K562 (cell line): ENCODE measurements around the gene SYT17. TPM values are rescaled to one million over a fixed set of nuclear protein-coding genes. Genes with fewer than 3 reads are reported as not detected.

Experiments
- ATAC-seq: fragments of 200-7000 bp; cut with Tn5 transposase; 3 replicates; pipeline ENCODE4 v1.9.1; 2020; ENCODE audit warnings: moderate library complexity
- BruUV-seq: library from RNA; stranded (reverse); fragments of 400-500 nt; replicated peaks from 2 replicates; lab custom pipeline; 2021; lab: Mats Ljungman, UMichigan
- CTCF ChIA-PET: fragments of 300-600 bp; formaldehyde crosslinking; extraction: SDS; loops from one replicate; lab custom pipeline; 2021; ENCODE audit warnings: low intra/inter-chr PET ratio; lab: Yijun Ruan, JAX
- POLR2A ChIA-PET: fragments of 300-600, 350-650 bp; sonication (Branson Sonifier 250); formaldehyde crosslinking; extraction: SDS; loops from one replicate; lab custom pipeline; 2021; ENCODE audit warnings: antibody characterized with exemption, inconsistent platforms; lab: Yijun Ruan, JAX
- DNase-seq, 4 experiments: peaks; one replicate each; pipeline versions ENCODE4 v3.0.0 to v3.0.0-alpha.2; 2011 to 2018; ENCODE audit warnings: low spot score in 3 of 4, mixed read lengths in 3 of 4; ENCODE audit errors: extremely low read depth in 1 of 4
- FAIRE-seq: peaks from 2 replicates; lab custom pipeline; 2011; peaks lifted over from hg19 to GRCh38; lab: Jason Lieb, UNC
- H2AFZ ChIP-seq: 2 replicates; pipeline ENCODE4 v1.6.0; 2011; ENCODE audit warnings: low read depth, low read length, control low read depth, inconsistent platforms
- H3K27ac ChIP-seq: fragments of 200-600 bp; 3 replicates; pipeline ENCODE4 v1.8.0; 2011; ENCODE audit warnings: low read depth, mild to moderate bottlenecking, control low read depth, inconsistent platforms, low read length, moderate library complexity, mixed read lengths; ENCODE audit errors: extremely low read depth
- H3K27me3 ChIP-seq, 2 experiments: fragments of 300-600 bp in 1 of 2; 2 replicates in 1 of 2; 3 replicates in 1 of 2; pipeline versions ENCODE4 v1.6.0 to v1.8.0; 2011; ENCODE audit warnings: inconsistent platforms in 2 of 2, low read length in 2 of 2, mild to moderate bottlenecking in 1 of 2, mixed read lengths in 1 of 2, moderate library complexity in 1 of 2; ENCODE audit not compliant: control insufficient read depth in 2 of 2, insufficient read depth in 2 of 2
- H3K36me3 ChIP-seq: fragments of 300-600 bp; 3 replicates; pipeline ENCODE4 v1.8.0; 2011; ENCODE audit warnings: mild to moderate bottlenecking, low read length, inconsistent platforms; ENCODE audit not compliant: control insufficient read depth, insufficient read depth
- H3K4me1 ChIP-seq, 2 experiments: fragments of 200-600 bp in 1 of 2; replicated peaks in 1 of 2; 2 replicates in 1 of 2; 3 replicates in 1 of 2; pipeline versions ENCODE4 v1.5.1 to v1.8.0; 2011; ENCODE audit warnings: inconsistent platforms in 2 of 2, low read length in 2 of 2, mild to moderate bottlenecking in 1 of 2, mixed read lengths in 1 of 2, moderate library complexity in 1 of 2; ENCODE audit not compliant: control insufficient read depth in 2 of 2, insufficient read depth in 2 of 2
- H3K4me2 ChIP-seq: 2 replicates; pipeline ENCODE4 v1.6.1; 2011; ENCODE audit warnings: low read length, control low read depth, inconsistent platforms, mixed read lengths; ENCODE audit not compliant: insufficient read depth
- H3K4me3 ChIP-seq: fragments of 200-600 bp; sonication (generic), shearing (Covaris generic); 2 replicates; pipeline ENCODE4 v1.5.1; 2016; ENCODE audit warnings: control low read depth, inconsistent platforms
- H3K79me2 ChIP-seq: fragments of 200-600 bp; 3 replicates; pipeline ENCODE4 v1.8.0; 2011; ENCODE audit warnings: low read length, inconsistent platforms; ENCODE audit not compliant: control insufficient read depth, insufficient read depth
- H3K9ac ChIP-seq, 2 experiments: 2 replicates each; pipeline versions ENCODE4 v1.6.0 to v1.6.1; 2011; ENCODE audit warnings: low read depth in 2 of 2, low read length in 2 of 2, control low read depth in 1 of 2, inconsistent platforms in 1 of 2, mild to moderate bottlenecking in 1 of 2, mixed read lengths in 1 of 2; ENCODE audit not compliant: insufficient read depth in 1 of 2
- H3K9me1 ChIP-seq: one replicate; pipeline ENCODE4 v1.6.0; 2011; ENCODE audit warnings: inconsistent platforms, mild to moderate bottlenecking, low read length, moderate library complexity; ENCODE audit not compliant: control insufficient read depth, insufficient read depth
- H3K9me3 ChIP-seq: replicated peaks from 2 replicates; pipeline ENCODE4 v1.5.1; 2011; ENCODE audit warnings: low read depth, low read length, inconsistent platforms; ENCODE audit not compliant: control insufficient read depth, insufficient read depth
- H4K20me1 ChIP-seq: replicated peaks from 2 replicates; pipeline ENCODE4 v1.6.1; 2011; ENCODE audit warnings: low read length, inconsistent platforms, mixed read lengths; ENCODE audit not compliant: control insufficient read depth, insufficient read depth
- CBFA2T2 ChIP-seq: fragments of 450-650 bp; conservative IDR thresholded peaks from 2 replicates; pipeline ENCODE4 v1.6.1; 2017; ENCODE audit warnings: mild to moderate bottlenecking
- CHD2 ChIP-seq: IDR thresholded peaks from 2 replicates; pipeline ENCODE4 v1.6.1; 2011; ENCODE audit warnings: low read depth, low read length
- MGA ChIP-seq: fragments of 450-650 bp; IDR thresholded peaks from 2 replicates; pipeline ENCODE4 v1.6.1; 2016; ENCODE audit warnings: mild to moderate bottlenecking, moderate library complexity
- NFYB ChIP-seq: IDR thresholded peaks from 2 replicates; pipeline ENCODE4 v1.6.1; 2011; ENCODE audit warnings: mild to moderate bottlenecking, moderate library complexity; ENCODE audit not compliant: insufficient read length; ENCODE audit errors: extremely low read depth
- PML ChIP-seq: IDR thresholded peaks from 2 replicates; pipeline ENCODE4 v1.6.1; 2012; ENCODE audit warnings: low read length, inconsistent platforms
- RAD51 ChIP-seq: fragments of 450-650 bp; IDR thresholded peaks from 2 replicates; pipeline ENCODE4 v1.7.1; 2016; ENCODE audit warnings: low read depth, mild to moderate bottlenecking, borderline replicate concordance
- STAT5A ChIP-seq: IDR thresholded peaks from 2 replicates; pipeline ENCODE4 v1.6.1; 2012; ENCODE audit warnings: low read length, inconsistent platforms, borderline replicate concordance
- TOE1 ChIP-seq, 2 experiments: fragments of 450-650 bp in 1 of 2; sonication (generic) in 1 of 2; formaldehyde crosslinking in 1 of 2; IDR thresholded peaks; 2 replicates each; pipeline versions ENCODE4 v1.7.1 to v1.8.0; 2016 to 2022; ENCODE audit warnings: borderline replicate concordance in 2 of 2, mild to moderate bottlenecking in 2 of 2, antibody characterized with exemption in 1 of 2, inconsistent platforms in 1 of 2, low read depth in 1 of 2, missing genetic modification reagents in 1 of 2, moderate library complexity in 1 of 2
- USF2 ChIP-seq: sonication (generic); formaldehyde crosslinking; IDR thresholded peaks from 2 replicates; pipeline ENCODE4 v1.5.0; 2020; ENCODE audit warnings: missing genetic modification reagents
- ZKSCAN3 ChIP-seq: fragments of 250-450 bp; sonication (Bioruptor Pico); IDR thresholded peaks from 2 replicates; pipeline ENCODE4 v1.4.0; 2020
- in situ Hi-C: fragments of 300-500 bp; cut with MboI; formaldehyde crosslinking; loops from 4 replicates; pipeline ENCODE4 v1.15.0; 2018; ENCODE audit warnings: inconsistent platforms, mixed read lengths
- intact Hi-C: fragments of 100-400 bp; cut with micrococcal nuclease; formaldehyde crosslinking; loops from 2 replicates; pipeline ENCODE4 v1.14.2; 2022
- polyA plus RNA-seq, 8 experiments: library from polyadenylated mRNA; depleted of rRNA in 4 of 8; stranded (reverse) in 5 of 8; unstranded in 3 of 8; fragments of >200 nt; fragmentation: Nextera tagmentation in 2 of 8; fragmentation: Illumina TruSeq in 1 of 8; extraction: Ambion mirVana in 2 of 8; extraction: Trizol in 1 of 8; gene quantifications; 2 replicates each; pipeline versions ENCODE4 v1.2.1 to v1.2.3, GENCODE V29; 2011 to 2014; ENCODE audit warnings: inconsistent platforms in 1 of 8, missing spikeins in 1 of 8
- total RNA-seq, 7 experiments: library from RNA; depleted of rRNA in 6 of 7; stranded (reverse); fragments of >200 nt in 6 of 7; fragmentation: Illumina TruSeq in 2 of 7; extraction: Trizol in 2 of 7; gene quantifications; 2 replicates each; pipeline versions ENCODE4 v1.2.1 to v1.2.3, GENCODE V29; 2011 to 2021; ENCODE audit warnings: low replicate concordance in 1 of 7

SYT17 gene
- total and polyA plus RNA-seq, 9 of the 15 experiments (the other 6 are each of a cell fraction or from before 2014, with no cell fraction given) = not detected

GRCh38 chr16:19126300-19126699, 41.7 kb upstream of the SYT17 start:
- Histone ChIP-seq H3K36me3 (no peaks in the 10 kb centered on the region), H3K4me2 (no peak overlapping the region), H3K27ac (no peak overlapping the region), H3K4me1 (peaks cover 5 to 11% of the 10 kb centered on the region in 2 experiments; a peak in 4 of 5 replicates), H3K9me3 (0 out of 2 replicates have a peak, but pooled peaks cover 3% of the 10 kb centered on the region), H3K79me2 (no peaks in the 10 kb centered on the region), H3K4me3 (no peak overlapping the region), H4K20me1 (no peaks in the 10 kb centered on the region), H3K9me1 (no peaks in the 10 kb centered on the region), H3K27me3 (no peaks in the 10 kb centered on the region), H2AFZ (no peak overlapping the region), H3K9ac (no peak overlapping the region)
- no TSS peak for BruUV-seq
- no peak for FAIRE-seq
- ChIA-PET POLR2A (interaction anchor here (1.2 kb wide), 1 partner anchor 9 kb away, joined by 3 read pairs; no protein-coding TSS in a partner anchor), CTCF (no interaction called here)
- DNase-seq = peak in 2 of 4 experiments; percentile 47 to 54
- intact Hi-C loops (no loop called here), in situ Hi-C loops (no loop called here)
- no peak for ATAC-seq
- TF ChIP-seq STAT5A (no peak), PML (no peak), ZKSCAN3 (CRISPR knock-in tag) (no peak), RAD51 (peak; percentile 54; the same call in 1 of the 2 replicates), MGA (peak; percentile 60), USF2 (CRISPR knock-in tag) (peak; percentile 60), CBFA2T2 (peak; percentile 21; the same call in 1 of the 2 replicates), CHD2 (no peak), TOE1 (IDR thresholded peaks at IDR 0.05; ENCODE audit: borderline replicate concordance) (peak; percentile 59; the same call in 1 of the 2 replicates), TOE1 (CRISPR knock-in tag; IDR thresholded peaks at IDR 0.05; ENCODE audit: borderline replicate concordance, low read depth) (no peak), NFYB (peak; percentile 84)
